ENCODE results near the gene EXOSC3. TPM values are rescaled to one million over a fixed set of nuclear protein-coding genes. Genes with fewer than 3 reads are reported as not detected.
A peak's percentile ranks its signal among the peaks of the same experiment; 100 is the strongest.
"Not testable (repeated sequence)": the region's sequence is repeated elsewhere in the genome, so short reads cannot be mapped to it uniquely, and the experiment has no call there.

The EXOSC3 gene
- total RNA-seq, 1 donor from 2014 or later = 82.2 TPM

DNA sequence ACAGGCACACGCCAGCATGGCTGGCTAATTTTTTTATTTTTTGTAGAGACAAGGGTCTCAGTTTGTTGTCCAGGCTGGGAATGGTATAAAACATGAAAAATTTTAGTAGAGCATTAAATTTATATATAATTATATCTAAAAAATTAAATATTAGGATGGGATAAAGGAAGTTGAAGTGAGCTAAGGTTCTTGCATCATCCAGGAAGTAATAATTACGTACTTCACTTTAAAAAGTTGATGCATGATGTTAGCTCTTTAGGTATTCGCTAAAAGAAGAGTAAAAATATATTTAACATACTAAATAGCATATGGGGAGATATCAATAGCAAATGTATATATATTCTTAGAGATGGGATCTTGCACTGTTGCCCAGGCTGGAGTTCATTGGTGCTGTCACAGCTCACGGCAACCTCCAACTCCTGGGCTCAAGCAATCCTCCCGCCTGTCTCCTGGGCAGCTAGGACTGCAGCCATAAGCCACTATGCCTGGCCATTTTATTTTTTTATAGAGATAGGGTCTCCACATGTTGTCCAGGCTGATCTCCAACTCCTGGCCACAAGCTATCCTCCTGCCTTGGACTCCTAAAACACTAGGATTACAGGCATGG is 28.0 kb upstream of the EXOSC3 start:
- H3K27ac Mint-ChIP-seq (ENCODE audit: unreplicated experiment) = no peak overlapping the region
- no peak overlapping the region for H3K4me3 Mint-ChIP-seq
- no peaks in the 10 kb centered on the region for H3K9me3 Mint-ChIP-seq
- H3K4me1 Mint-ChIP-seq = no peaks in the 10 kb centered on the region
- H3K27me3 Mint-ChIP-seq (ENCODE audit: low read depth) = no peaks in the 10 kb centered on the region
- TF ChIP-seq, protein P1, sequence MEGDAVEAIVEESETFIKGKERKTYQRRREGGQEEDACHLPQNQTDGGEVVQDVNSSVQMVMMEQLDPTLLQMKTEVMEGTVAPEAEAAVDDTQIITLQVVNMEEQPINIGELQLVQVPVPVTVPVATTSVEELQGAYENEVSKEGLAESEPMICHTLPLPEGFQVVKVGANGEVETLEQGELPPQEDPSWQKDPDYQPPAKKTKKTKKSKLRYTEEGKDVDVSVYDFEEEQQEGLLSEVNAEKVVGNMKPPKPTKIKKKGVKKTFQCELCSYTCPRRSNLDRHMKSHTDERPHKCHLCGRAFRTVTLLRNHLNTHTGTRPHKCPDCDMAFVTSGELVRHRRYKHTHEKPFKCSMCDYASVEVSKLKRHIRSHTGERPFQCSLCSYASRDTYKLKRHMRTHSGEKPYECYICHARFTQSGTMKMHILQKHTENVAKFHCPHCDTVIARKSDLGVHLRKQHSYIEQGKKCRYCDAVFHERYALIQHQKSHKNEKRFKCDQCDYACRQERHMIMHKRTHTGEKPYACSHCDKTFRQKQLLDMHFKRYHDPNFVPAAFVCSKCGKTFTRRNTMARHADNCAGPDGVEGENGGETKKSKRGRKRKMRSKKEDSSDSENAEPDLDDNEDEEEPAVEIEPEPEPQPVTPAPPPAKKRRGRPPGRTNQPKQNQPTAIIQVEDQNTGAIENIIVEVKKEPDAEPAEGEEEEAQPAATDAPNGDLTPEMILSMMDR (conservative IDR thresholded peaks at IDR 0.05) = no peak
- DNase-seq (ENCODE audit: low read depth, low spot score) = no peak
- H3K36me3 Mint-ChIP-seq (ENCODE audit: low read depth) = peaks cover 4% of the 10 kb centered on the region

- Mint-ChIP-seq H3K27me3 (ENCODE audit: low read depth) (no peaks in the 10 kb centered on the region), H3K9me3 (no peaks in the 10 kb centered on the region), H3K4me1 (no peaks in the 10 kb centered on the region), H3K27ac (ENCODE audit: unreplicated experiment) (no peak overlapping the region), H3K36me3 (ENCODE audit: low read depth) (peaks cover 4% of the 10 kb centered on the region), H3K4me3 (no peak overlapping the region)
- TF ChIP-seq, protein P1 (conservative IDR thresholded peaks at IDR 0.05) = no peak
- no peak for DNase-seq (ENCODE audit: low read depth, low spot score)
Measured at GRCh38 chr9:37811906-37812476, 27.1 kb upstream of the EXOSC3 start.

DNA sequence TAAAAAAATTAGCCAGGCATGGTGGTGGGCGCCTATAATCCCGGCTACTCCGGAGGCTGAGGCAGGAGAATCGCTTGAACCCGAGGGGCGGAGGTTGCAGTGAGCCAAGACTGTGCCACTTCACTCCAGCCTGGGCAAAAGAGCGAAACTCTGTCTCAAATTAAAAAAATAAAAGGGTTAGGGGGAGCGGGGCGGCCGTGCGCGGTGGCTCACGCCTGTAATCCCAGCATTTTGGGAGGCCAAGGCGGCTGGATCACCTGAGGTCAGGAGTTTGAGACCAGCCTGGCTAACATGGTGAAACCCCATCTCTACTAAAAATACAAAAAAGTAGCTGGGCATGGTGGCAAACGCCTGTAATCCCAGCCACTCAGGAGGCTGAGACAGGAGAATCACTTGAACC is 24.8 kb upstream of the EXOSC3 start:
- DNase-seq (ENCODE audit: low read depth, low spot score); H3K27me3 Mint-ChIP-seq (ENCODE audit: low read depth); H3K4me3 Mint-ChIP-seq; H3K27ac Mint-ChIP-seq (ENCODE audit: unreplicated experiment); H3K4me1 Mint-ChIP-seq; H3K9me3 Mint-ChIP-seq; H3K36me3 Mint-ChIP-seq (ENCODE audit: low read depth): not testable (repeated sequence)

- peak overlapping the region; percentile 22 for H3K4me3 Mint-ChIP-seq
- H3K4me1 Mint-ChIP-seq = peaks cover 23% of the 10 kb centered on the region
- TF ChIP-seq, protein P1 (conservative IDR thresholded peaks at IDR 0.05) = no peak
- H3K9me3 Mint-ChIP-seq = no peaks in the 10 kb centered on the region
- H3K36me3 Mint-ChIP-seq (ENCODE audit: low read depth) = no peaks in the 10 kb centered on the region
- no peak overlapping the region for H3K27ac Mint-ChIP-seq (ENCODE audit: unreplicated experiment)
- no peaks in the 10 kb centered on the region for H3K27me3 Mint-ChIP-seq (ENCODE audit: low read depth)
- DNase-seq (ENCODE audit: low read depth, low spot score) = no peak
Measured at GRCh38 chr9:37806271-37806670, 21.4 kb upstream of the EXOSC3 start.

GRCh38 chr9:37801959-37802711 is 17.3 kb upstream of the EXOSC3 start:
- no peak overlapping the region for H3K27ac Mint-ChIP-seq (ENCODE audit: unreplicated experiment)
- peaks cover 34% of the 10 kb centered on the region for H3K4me1 Mint-ChIP-seq
- TF ChIP-seq, protein P1 (conservative IDR thresholded peaks at IDR 0.05) = no peak
- H3K9me3 Mint-ChIP-seq = no peaks in the 10 kb centered on the region
- no peaks in the 10 kb centered on the region for H3K27me3 Mint-ChIP-seq (ENCODE audit: low read depth)
- no peaks in the 10 kb centered on the region for H3K36me3 Mint-ChIP-seq (ENCODE audit: low read depth)
- no peak for DNase-seq (ENCODE audit: low read depth, low spot score)
- peak overlapping the region; percentile 96 for H3K4me3 Mint-ChIP-seq

Data from neural crest cell (in vitro differentiated cells).